NB4 (cell line): ENCODE data around the gene LRFN3.
"Not testable (repeated sequence)": the region's sequence is repeated elsewhere in the genome, so short reads cannot be mapped to it uniquely, and the experiment has no call there.

Source experiments
- DNase-seq: peaks from one replicate; pipeline ENCODE4 v3.0.0; 2010; ENCODE audit warnings: low read depth
- H3K4me3 ChIP-seq: one replicate; pipeline ENCODE4 v1.5.1; 2011; ENCODE audit warnings: mild to moderate bottlenecking, low read depth, low read length, moderate library complexity
- CTCF ChIP-seq: IDR thresholded peaks from one replicate; pipeline ENCODE4 v1.5.1; 2012; ENCODE audit warnings: low read depth, low read length
- MYC ChIP-seq: IDR thresholded peaks from 2 replicates; pipeline ENCODE4 v1.6.1; 2011; ENCODE audit warnings: low read depth, low read length
- POLR2A ChIP-seq: IDR thresholded peaks from 2 replicates; pipeline ENCODE4 v1.6.1; 2011; ENCODE audit warnings: mild to moderate bottlenecking; ENCODE audit not compliant: insufficient read length; ENCODE audit errors: extremely low read depth
- TF ChIP-seq, protein P1 (sequence below): IDR thresholded peaks from 2 replicates; pipeline ENCODE4 v1.6.1; 2011; ENCODE audit warnings: low read depth, low read length

The LRFN3 gene, protein sequence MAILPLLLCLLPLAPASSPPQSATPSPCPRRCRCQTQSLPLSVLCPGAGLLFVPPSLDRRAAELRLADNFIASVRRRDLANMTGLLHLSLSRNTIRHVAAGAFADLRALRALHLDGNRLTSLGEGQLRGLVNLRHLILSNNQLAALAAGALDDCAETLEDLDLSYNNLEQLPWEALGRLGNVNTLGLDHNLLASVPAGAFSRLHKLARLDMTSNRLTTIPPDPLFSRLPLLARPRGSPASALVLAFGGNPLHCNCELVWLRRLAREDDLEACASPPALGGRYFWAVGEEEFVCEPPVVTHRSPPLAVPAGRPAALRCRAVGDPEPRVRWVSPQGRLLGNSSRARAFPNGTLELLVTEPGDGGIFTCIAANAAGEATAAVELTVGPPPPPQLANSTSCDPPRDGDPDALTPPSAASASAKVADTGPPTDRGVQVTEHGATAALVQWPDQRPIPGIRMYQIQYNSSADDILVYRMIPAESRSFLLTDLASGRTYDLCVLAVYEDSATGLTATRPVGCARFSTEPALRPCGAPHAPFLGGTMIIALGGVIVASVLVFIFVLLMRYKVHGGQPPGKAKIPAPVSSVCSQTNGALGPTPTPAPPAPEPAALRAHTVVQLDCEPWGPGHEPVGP

DNA sequence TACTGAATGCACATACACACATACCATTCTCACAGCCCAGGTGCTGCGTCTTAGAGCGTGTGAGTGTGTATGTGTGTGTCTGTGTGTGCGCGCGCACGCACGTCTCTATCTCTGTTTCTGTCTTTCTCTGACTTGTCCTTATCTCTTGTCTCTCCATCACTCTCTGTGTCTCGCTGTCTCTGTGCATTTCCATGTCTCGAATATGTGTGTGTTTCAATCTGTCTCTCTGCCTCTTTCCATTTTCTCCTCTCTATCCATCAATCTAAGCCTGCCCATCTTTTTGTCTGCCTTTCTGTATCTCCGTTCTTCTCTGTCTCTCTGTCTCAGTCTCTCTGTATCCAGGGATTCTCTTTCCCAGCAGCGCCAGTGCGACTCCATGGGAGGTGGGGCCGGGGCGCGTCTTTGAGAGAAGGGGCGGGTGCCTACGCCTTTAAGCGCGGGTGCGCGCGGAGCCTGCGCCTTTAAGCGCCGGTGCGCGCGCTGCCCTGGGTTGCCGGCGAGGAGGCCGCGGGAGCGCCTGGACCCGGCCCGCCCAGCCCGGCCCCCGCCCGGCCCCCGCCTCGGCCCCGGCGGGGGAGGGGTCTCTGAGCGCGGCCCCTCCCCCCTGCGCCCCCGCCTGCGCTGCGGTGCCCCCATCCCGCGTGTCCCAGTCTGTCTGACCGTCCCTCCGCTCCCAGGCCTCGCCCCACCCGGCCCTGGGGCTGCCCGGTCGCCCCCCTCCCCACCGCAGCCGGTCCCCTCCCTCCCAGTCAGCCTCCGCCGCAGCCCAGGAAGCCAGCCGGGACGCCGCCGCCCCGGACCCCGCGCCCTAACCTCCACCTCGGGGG, at the start of gene LRFN3:
TSS of gene LRFN3 (plus strand) at position 464 of the 827 bp plus-strand sequence. CDS start 3,052 bp downstream, outside the sequence.
- peak; percentile 20 for DNase-seq
- TF ChIP-seq, protein P1, sequence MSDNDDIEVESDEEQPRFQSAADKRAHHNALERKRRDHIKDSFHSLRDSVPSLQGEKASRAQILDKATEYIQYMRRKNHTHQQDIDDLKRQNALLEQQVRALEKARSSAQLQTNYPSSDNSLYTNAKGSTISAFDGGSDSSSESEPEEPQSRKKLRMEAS: no peak
- no peak for TF ChIP-seq CTCF
- no peak for TF ChIP-seq MYC
- TF ChIP-seq POLR2A: no peak
- no peak within 1 kb of the TSS for H3K4me3 ChIP-seq

DNA sequence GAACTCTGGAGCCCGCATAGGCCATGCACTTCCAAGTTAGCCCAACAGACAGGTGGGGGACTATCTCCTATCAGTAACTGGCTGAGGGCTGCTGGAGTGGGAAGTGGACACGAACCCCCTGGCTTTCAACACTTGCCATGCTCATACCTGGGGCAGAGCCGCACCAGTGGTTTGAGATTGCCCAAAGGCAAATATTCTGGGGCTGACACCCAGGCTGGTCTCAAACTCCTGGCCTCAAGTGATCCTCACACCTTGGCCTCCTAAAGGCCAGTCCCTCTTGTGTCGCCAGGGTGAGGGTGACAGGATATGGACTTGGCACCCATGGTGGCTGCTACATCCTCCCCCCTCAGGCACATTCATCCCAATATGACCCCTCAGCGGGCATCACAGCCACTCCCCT, 49.0 kb upstream of the LRFN3 start:
- DNase-seq: no peak
- H3K4me3 ChIP-seq: no peak overlapping the region
- TF ChIP-seq CTCF (no peak), MYC (no peak), POLR2A (no peak)
- TF ChIP-seq, protein P1: no peak

DNA sequence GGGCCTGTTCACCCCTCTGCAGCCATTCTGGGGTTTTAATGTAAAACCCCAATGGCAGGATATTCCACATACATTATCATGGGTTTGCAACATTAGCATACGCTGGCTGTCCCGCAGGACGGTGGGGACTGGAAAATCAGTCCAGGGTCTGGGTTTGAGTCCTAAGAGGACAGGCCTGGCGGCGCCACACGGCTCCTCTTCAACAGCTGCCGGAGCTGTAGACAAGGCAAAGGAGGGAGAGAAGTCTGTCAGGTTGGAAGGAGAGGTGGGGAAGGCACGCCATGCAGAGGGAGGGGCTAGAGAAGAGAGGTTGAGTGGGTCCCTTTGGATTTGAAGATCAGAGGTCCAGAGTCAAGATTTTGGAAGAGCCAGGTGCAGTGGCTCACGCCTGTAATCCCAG, 47.8 kb upstream of the LRFN3 start:
- TF ChIP-seq, protein P1: no peak
- TF ChIP-seq MYC (no peak), POLR2A (no peak), CTCF (no peak)
- no peak overlapping the region for H3K4me3 ChIP-seq
- DNase-seq: no peak

DNA sequence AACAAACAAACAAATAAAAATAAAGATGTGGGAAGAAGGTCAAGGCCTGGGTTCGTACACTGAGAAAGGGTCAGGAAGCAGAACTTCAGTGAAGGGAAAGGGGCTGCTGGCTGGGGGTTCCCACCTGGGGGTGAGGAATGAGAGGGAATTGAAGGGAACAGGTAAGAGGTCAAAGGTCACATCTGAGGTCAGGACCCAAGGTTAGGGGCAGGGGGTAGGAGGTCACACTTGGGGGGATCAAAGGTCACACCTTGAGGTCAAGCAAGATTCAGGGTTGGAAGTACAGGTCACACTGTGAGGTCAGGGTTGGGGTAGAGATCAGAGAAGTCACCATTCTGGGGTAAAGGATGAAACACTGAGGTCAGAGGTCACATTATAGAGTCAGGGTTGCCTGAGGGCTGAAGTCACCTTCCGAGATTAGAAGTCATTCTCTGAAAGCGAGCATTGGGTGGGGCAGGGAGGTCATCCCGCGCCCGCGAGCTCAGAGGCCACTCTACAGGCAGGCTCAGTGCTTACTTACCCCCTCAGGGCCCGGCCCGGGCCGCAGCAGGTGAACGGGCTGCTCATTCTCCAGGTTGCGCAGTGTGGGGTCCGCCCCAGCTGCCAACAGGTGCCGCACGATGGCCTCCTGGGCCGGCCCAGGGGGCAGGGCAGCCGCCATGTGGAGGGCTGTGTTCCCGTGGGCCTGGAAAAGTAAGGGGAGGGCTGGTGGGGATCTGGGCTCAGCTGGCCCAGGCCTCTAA, 46.6 kb upstream of the LRFN3 start:
- H3K4me3 ChIP-seq: no peak overlapping the region
- no peak for DNase-seq
- TF ChIP-seq, protein P1: no peak
- no peak for TF ChIP-seq POLR2A
- no peak for TF ChIP-seq MYC
- TF ChIP-seq CTCF: no peak

DNA sequence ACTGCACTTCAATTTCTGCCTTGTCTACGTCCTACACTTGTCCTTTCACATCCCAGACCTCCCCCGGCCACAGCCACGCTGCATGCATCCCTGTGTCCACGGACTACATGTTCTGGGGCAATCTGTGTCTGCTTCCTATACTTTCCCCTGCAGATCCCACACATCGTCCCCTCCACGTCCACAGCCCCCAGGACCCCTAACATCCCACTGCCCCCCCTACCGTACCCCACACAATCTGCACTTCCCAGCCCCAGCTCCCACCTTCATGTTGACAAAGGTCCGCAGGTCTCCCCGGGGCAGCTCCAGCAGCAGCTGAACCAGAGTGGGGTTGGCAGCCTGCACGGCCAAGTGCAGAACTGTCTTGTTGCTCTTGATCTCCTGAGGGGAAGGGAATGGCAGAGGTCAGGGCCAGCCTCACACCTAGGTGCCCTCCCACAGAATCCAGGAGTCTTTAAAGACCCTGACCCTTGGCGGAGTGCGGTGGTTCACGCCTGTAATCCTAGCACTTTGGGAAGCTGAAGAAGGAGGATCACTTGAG, 46.0 kb upstream of the LRFN3 start:
- no peak for DNase-seq
- H3K4me3 ChIP-seq: no peak overlapping the region
- TF ChIP-seq MYC (no peak), CTCF (no peak)
- TF ChIP-seq, protein P1: no peak

DNA sequence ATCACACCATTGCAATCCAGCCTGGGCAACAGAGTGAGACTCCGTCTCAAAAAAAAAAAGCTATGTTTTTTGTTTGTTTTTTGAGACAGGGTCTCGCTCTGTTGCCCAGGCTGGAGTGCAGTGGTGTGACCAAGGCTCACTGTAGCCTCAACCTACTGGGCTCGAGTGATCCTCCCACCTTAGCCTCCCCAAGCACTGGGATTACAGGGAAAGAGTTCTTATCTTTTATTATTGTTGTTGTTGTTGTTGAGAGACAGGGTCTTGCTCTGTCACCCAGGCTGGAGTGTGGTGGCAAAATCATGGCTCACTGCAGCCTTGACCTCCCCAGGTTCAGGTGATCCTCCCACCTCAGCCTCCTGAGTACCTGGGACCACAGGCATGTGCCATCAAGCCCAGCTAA, 44.4 kb upstream of the LRFN3 start:
- H3K4me3 ChIP-seq, DNase-seq: not testable (repeated sequence)
